HG02759 (cell line): ENCODE data around the gene GNB1.

Experiments used
- ATAC-seq: cut with Tn5 transposase; IDR thresholded peaks from one replicate; pipeline ENCODE4 v1.9.1; 2021; ENCODE audit warnings: mild to moderate bottlenecking, moderate library complexity; ENCODE audit not compliant: unreplicated experiment

The GNB1 gene

GRCh38 chr1:1786836-1787605 is 103.9 kb downstream of the GNB1 start:
- ATAC-seq: no peak

GRCh38 chr1:1785666-1786065 is 105.2 kb downstream of the GNB1 start:
- no peak for ATAC-seq

GRCh38 chr1:1784933-1785332 is 106.0 kb downstream of the GNB1 start:
- no peak for ATAC-seq

DNA sequence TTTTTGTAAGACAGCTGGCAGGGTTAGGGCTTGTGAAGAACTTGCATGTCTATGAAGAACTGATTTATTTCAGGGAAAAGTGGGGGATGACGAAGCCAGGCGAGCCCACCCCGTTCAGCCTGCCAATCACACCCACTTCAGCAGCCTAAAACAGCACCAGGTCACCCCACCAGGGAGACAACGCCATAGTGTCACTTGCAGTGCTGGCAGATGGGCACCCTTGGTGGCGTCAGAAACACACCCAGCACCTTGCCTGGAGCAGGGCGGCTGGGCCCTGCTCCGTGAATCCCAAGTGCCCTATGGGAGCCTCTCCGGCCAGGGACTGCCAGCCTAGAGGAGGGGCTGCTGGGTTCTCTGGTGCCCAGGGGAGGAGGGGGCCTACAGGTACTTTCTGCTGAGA is 107.6 kb downstream of the GNB1 start:
- no peak for ATAC-seq

GRCh38 chr1:1782399-1783221 is 108.3 kb downstream of the GNB1 start:
- ATAC-seq: no peak

DNA sequence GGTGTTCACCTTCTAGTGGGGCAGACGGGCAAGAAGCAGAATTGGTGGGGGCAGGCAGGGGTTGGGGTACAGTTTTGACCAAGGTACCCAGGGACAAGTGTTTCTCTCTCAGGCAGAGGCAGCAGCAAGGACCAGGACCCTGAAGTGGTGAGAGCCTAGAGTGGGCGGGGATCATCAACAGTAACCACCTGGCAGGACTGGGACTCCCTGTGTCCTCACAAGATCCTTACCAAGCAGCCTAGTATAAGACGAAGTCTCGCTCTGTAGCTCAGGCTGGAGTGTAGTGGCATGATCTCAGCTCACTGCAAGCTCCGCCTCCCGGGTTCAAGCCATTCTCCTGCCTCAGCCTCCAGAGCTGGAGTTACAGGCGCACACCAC is 109.4 kb downstream of the GNB1 start:
- ATAC-seq: no peak

- ATAC-seq: no peak
Measured at GRCh38 chr1:1780598-1781525, 110.0 kb downstream of the GNB1 start.

GRCh38 chr1:1779691-1780597 is 110.9 kb downstream of the GNB1 start:
- ATAC-seq: peak; percentile 27

- no peak for ATAC-seq
Measured at GRCh38 chr1:1779320-1779675, 111.6 kb downstream of the GNB1 start.

- ATAC-seq: peak; percentile 68
Measured at GRCh38 chr1:1778663-1779319, 112.1 kb downstream of the GNB1 start.

GRCh38 chr1:1777950-1778662 is 112.8 kb downstream of the GNB1 start, which contains the start of gene NADK:
Gene NADK (minus strand): TSS chr1:1778470. CDS start chr1:1765406, 13,064 bp downstream.
- peak; percentile 50 for ATAC-seq

- no peak for ATAC-seq
Measured at GRCh38 chr1:1777583-1777899, 113.3 kb downstream of the GNB1 start.

GRCh38 chr1:1776672-1777582 is 114.0 kb downstream of the GNB1 start:
- no peak for ATAC-seq

- no peak for ATAC-seq
Measured at GRCh38 chr1:1775327-1776226, 115.3 kb downstream of the GNB1 start.

DNA sequence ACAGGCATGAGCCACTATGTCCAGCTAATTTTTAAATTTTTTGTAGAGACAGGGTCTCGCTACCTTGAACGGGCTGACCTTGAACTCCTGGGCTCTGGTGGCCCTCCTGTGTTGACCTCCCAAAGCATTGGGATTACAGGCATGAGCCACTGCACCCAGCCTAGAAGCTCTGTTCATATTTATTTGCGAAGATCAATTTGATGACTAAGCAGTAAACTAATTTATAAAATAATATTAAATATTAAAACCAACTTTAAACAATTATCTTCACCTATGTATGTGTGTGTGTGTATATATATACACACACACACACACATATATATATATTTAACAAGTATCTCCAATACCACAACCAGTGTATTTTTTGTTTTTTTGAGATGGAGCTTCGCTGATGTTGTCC is 117.0 kb downstream of the GNB1 start:
- ATAC-seq: no peak

DNA sequence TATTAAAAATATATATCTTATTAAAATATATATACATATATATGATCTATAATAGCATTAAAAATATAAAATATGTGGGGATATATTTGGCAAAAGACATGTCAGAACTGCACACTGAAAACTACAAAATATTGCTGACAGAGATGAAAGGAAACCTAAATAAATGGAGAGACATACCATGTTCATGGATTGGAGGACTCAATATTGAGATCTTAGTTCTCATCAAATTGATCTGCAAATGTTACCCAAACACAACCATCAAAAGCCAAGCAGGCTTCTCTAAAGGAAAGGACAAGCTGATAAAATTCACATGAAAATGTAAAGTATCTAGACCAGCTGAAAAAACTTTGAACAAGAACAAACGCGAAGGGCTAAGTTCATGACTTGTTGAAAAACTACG is 119.8 kb downstream of the GNB1 start:
- no peak for ATAC-seq

DNA sequence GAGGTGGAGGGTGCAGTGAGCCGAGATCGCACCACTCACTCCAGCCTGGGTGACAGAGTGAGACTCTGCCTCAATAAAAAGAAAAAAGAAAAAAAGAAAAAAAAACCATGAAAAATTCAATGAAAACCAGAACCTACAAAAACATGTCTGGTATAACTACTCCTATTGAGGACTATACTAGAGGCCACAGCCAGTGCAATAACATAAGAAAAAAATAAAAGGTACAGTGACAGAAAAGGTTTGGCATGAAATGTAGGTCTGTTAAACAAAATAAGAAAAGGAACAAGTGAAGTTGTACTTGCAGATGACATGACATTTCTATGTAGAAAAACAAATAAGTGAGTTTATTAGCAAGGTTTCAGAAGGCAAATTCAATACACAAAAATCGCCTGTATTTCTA is 120.8 kb downstream of the GNB1 start:
- no peak for ATAC-seq
